Activated CD4-positive, alpha-beta T cell treated with anti-CD3 and anti-CD28 coated beads, Interleukin-2, amount 10 ng/mL, durations not matched to agents 7 days and 5 days (primary cell): Measurements from ENCODE around the gene ZNF322. TPM values are rescaled to one million over a fixed set of nuclear protein-coding genes. Genes with fewer than 3 reads are reported as not detected.

Experiments used
- CTCF ChIA-PET: fragments of 350-600 bp; sonication (Branson Sonifier 250); formaldehyde crosslinking; loops from one replicate; lab custom pipeline; 2021; ENCODE audit warnings: antibody characterized with exemption; lab: Charles Lee
- POLR2A ChIA-PET: fragments of 350-600 bp; sonication (Branson Sonifier 250); formaldehyde crosslinking; loops from one replicate; lab custom pipeline; 2021; ENCODE audit warnings: antibody characterized with exemption; lab: Charles Lee
- DNase-seq: peaks from one replicate; pipeline ENCODE4 v3.0.0-alpha.2; 2020
- H3K27ac Mint-ChIP-seq: one replicate; pipeline ENCODE4 v1.8.0; 2021; ENCODE audit warnings: mild to moderate bottlenecking, moderate library complexity, mixed read lengths
- H3K27me3 Mint-ChIP-seq: one replicate; pipeline ENCODE4 v1.8.0; 2021; ENCODE audit warnings: mixed read lengths
- H3K36me3 Mint-ChIP-seq: one replicate; pipeline ENCODE4 v1.8.0; 2021; ENCODE audit warnings: low read depth, mixed read lengths
- H3K4me1 Mint-ChIP-seq: one replicate; pipeline ENCODE4 v1.8.0; 2021; ENCODE audit warnings: mixed read lengths
- H3K4me3 Mint-ChIP-seq: one replicate; pipeline ENCODE4 v1.8.0; 2021; ENCODE audit warnings: mild to moderate bottlenecking, moderate library complexity, mixed read lengths
- H3K9me3 Mint-ChIP-seq: one replicate; pipeline ENCODE4 v1.8.0; 2021; ENCODE audit warnings: mixed read lengths
- total RNA-seq, 2 experiments: library from RNA; stranded (reverse); gene quantifications; one replicate each; pipeline ENCODE4 v1.2.3, GENCODE V29; 2021

ZNF322 gene
- total RNA-seq, 2 experiments from 2014 or later = 9.0 to 9.1 TPM

- Mint-ChIP-seq H3K4me3 (no peak overlapping the region), H3K9me3 (no peaks in the 10 kb centered on the region), H3K4me1 (peaks cover 10% of the 10 kb centered on the region), H3K36me3 (no peaks in the 10 kb centered on the region), H3K27ac (peak overlapping the region; percentile 64), H3K27me3 (peaks cover 4% of the 10 kb centered on the region)
- DNase-seq = peak; percentile 78
- ChIA-PET CTCF (interaction anchor here (0.6 to 1.2 kb wide), 4 partner anchors 11 to 523 kb away, joined by 3 read pairs; no protein-coding TSS in a partner anchor), POLR2A (interaction anchor here (0.5 kb wide), 1 partner anchor 13 kb away, joined by 6 read pairs; no protein-coding TSS in a partner anchor)
These were observed 51.9 kb downstream of the ZNF322 start for GRCh38 chr6:26607434-26608230.

GRCh38 chr6:26604797-26605196, 54.7 kb downstream of the ZNF322 start:
- Mint-ChIP-seq H3K9me3 (no peaks in the 10 kb centered on the region), H3K27ac (no peak overlapping the region), H3K4me1 (peaks cover 16% of the 10 kb centered on the region), H3K4me3 (no peak overlapping the region), H3K36me3 (peaks cover 4% of the 10 kb centered on the region), H3K27me3 (no peaks in the 10 kb centered on the region)
- CTCF ChIA-PET = interaction anchor here (1.7 kb wide), 1 partner anchor 9 kb away, joined by 4 read pairs; no protein-coding TSS in a partner anchor
- POLR2A ChIA-PET = no interaction called here
- no peak for DNase-seq

GRCh38 chr6:26604026-26604425, 55.5 kb downstream of the ZNF322 start:
- POLR2A ChIA-PET = no interaction called here
- Mint-ChIP-seq H3K27ac (no peak overlapping the region), H3K9me3 (no peaks in the 10 kb centered on the region), H3K27me3 (no peaks in the 10 kb centered on the region), H3K4me1 (peaks cover 23% of the 10 kb centered on the region), H3K36me3 (peaks cover 10% of the 10 kb centered on the region), H3K4me3 (no peak overlapping the region)
- CTCF ChIA-PET = interaction anchor here (1.7 kb wide), 1 partner anchor 8 kb away, joined by 4 read pairs; no protein-coding TSS in a partner anchor
- no peak for DNase-seq

- no peak overlapping the region for H3K4me3 Mint-ChIP-seq
- POLR2A ChIA-PET = no interaction called here
- no peak for DNase-seq
- peaks cover 24% of the 10 kb centered on the region for H3K36me3 Mint-ChIP-seq
- H3K9me3 Mint-ChIP-seq = no peaks in the 10 kb centered on the region
- peaks cover 29% of the 10 kb centered on the region for H3K4me1 Mint-ChIP-seq
- no peaks in the 10 kb centered on the region for H3K27me3 Mint-ChIP-seq
- no peak overlapping the region for H3K27ac Mint-ChIP-seq
- CTCF ChIA-PET = interaction anchor here (0.7 to 1.5 kb wide), 2 partner anchors 30 to 265 kb away, joined by 3 to 7 read pairs; no protein-coding TSS in a partner anchor
These were observed 57.3 kb downstream of the ZNF322 start for GRCh38 chr6:26602262-26602661.

GRCh38 chr6:26600759-26601158, 58.8 kb downstream of the ZNF322 start:
- DNase-seq = no peak
- Mint-ChIP-seq H3K9me3 (no peaks in the 10 kb centered on the region), H3K36me3 (peaks cover 24% of the 10 kb centered on the region), H3K27ac (peak overlapping the region; percentile 63), H3K27me3 (no peaks in the 10 kb centered on the region), H3K4me1 (peaks cover 28% of the 10 kb centered on the region), H3K4me3 (no peak overlapping the region)
- ChIA-PET CTCF (interaction anchor here (0.5 to 1.6 kb wide), 7 partner anchors 9 to 528 kb away, joined by 3 to 8 read pairs (median 3); no protein-coding TSS in a partner anchor), POLR2A (interaction anchor here (1.1 kb wide), 1 partner anchor 24 kb away, joined by 3 read pairs; no protein-coding TSS in a partner anchor)

- no peak overlapping the region for H3K27ac Mint-ChIP-seq
- no peaks in the 10 kb centered on the region for H3K9me3 Mint-ChIP-seq
- peaks cover 24% of the 10 kb centered on the region for H3K36me3 Mint-ChIP-seq
- ChIA-PET POLR2A (no interaction called here), CTCF (interaction anchor here (1.4 to 1.6 kb wide), 2 partner anchors 54 to 258 kb away, joined by 3 to 8 read pairs; no protein-coding TSS in a partner anchor)
- peaks cover 31% of the 10 kb centered on the region for H3K4me1 Mint-ChIP-seq
- H3K27me3 Mint-ChIP-seq = no peaks in the 10 kb centered on the region
- H3K4me3 Mint-ChIP-seq = no peak overlapping the region
- no peak for DNase-seq
These were observed 60.0 kb downstream of the ZNF322 start for GRCh38 chr6:26599591-26599990.

GRCh38 chr6:26599134-26599533, 60.4 kb downstream of the ZNF322 start:
- POLR2A ChIA-PET = no interaction called here
- Mint-ChIP-seq H3K4me3 (no peak overlapping the region), H3K4me1 (peaks cover 34% of the 10 kb centered on the region)

GRCh38 chr6:26598267-26598666, 61.3 kb downstream of the ZNF322 start:
- DNase-seq = no peak
- POLR2A ChIA-PET = no interaction called here
- CTCF ChIA-PET = no interaction called here
- peaks cover 12% of the 10 kb centered on the region for H3K27me3 Mint-ChIP-seq
- H3K9me3 Mint-ChIP-seq = no peaks in the 10 kb centered on the region
- peaks cover 37% of the 10 kb centered on the region for H3K4me1 Mint-ChIP-seq
- H3K27ac Mint-ChIP-seq = peak overlapping the region; percentile 78
- H3K36me3 Mint-ChIP-seq = peaks cover 24% of the 10 kb centered on the region
- no peak overlapping the region for H3K4me3 Mint-ChIP-seq

More at GRCh38 chr6:26599134-26599533, 60.4 kb downstream of the ZNF322 start:
- CTCF ChIA-PET = no interaction called here
- DNase-seq = no peak
- peaks cover 24% of the 10 kb centered on the region for H3K36me3 Mint-ChIP-seq
- no peaks in the 10 kb centered on the region for H3K9me3 Mint-ChIP-seq
- no peak overlapping the region for H3K27ac Mint-ChIP-seq
- peaks cover 4% of the 10 kb centered on the region for H3K27me3 Mint-ChIP-seq

GRCh38 chr6:26597821-26598220, 61.7 kb downstream of the ZNF322 start:
- ChIA-PET POLR2A (no interaction called here), CTCF (interaction anchor here (0.6 kb wide), 1 partner anchor 270 kb away, joined by 3 read pairs; no protein-coding TSS in a partner anchor)
- Mint-ChIP-seq H3K9me3 (no peaks in the 10 kb centered on the region), H3K4me3 (no peak overlapping the region), H3K27ac (peak overlapping the region; percentile 78), H3K27me3 (peaks cover 15% of the 10 kb centered on the region), H3K4me1 (peaks cover 37% of the 10 kb centered on the region), H3K36me3 (peaks cover 24% of the 10 kb centered on the region)
- no peak for DNase-seq

GRCh38 chr6:26597389-26597766, 62.2 kb downstream of the ZNF322 start:
- ChIA-PET CTCF (interaction anchor here (0.6 kb wide), 1 partner anchor 269 kb away, joined by 3 read pairs; no protein-coding TSS in a partner anchor), POLR2A (no interaction called here)
- Mint-ChIP-seq H3K27me3 (peaks cover 19% of the 10 kb centered on the region), H3K36me3 (peaks cover 24% of the 10 kb centered on the region), H3K27ac (no peak overlapping the region), H3K4me1 (peaks cover 37% of the 10 kb centered on the region), H3K4me3 (no peak overlapping the region), H3K9me3 (no peaks in the 10 kb centered on the region)
- DNase-seq = no peak

- no peak within 1 kb of the TSS for H3K4me3 Mint-ChIP-seq
- no peak within 1 kb of the TSS for H3K27ac Mint-ChIP-seq
- H3K27me3 Mint-ChIP-seq = peaks cover 25% of the 10 kb centered on the region
- POLR2A ChIA-PET = no interaction called here
- peaks cover 37% of the 10 kb centered on the region for H3K4me1 Mint-ChIP-seq
- CTCF ChIA-PET = interaction anchor here (0.6 to 4.4 kb wide), 8 partner anchors 11 to 269 kb away, joined by 3 to 42 read pairs (median 12); no protein-coding TSS in a partner anchor
- H3K36me3 Mint-ChIP-seq = peaks cover 24% of the 10 kb centered on the region
- no peaks in the 10 kb centered on the region for H3K9me3 Mint-ChIP-seq
- DNase-seq = peak; percentile 98
These were observed 62.8 kb downstream of the ZNF322 start, which contains the start of gene ABT1 for GRCh38 chr6:26596579-26597388. TSS of gene ABT1 (plus strand) at chr6:26596953. CDS start at chr6:26596983, 30 bp downstream.

- Mint-ChIP-seq H3K36me3 (peaks cover 24% of the 10 kb centered on the region), H3K4me1 (peaks cover 36% of the 10 kb centered on the region), H3K27me3 (peaks cover 34% of the 10 kb centered on the region), H3K9me3 (no peaks in the 10 kb centered on the region), H3K27ac (no peak overlapping the region), H3K4me3 (no peak overlapping the region)
- peak; percentile 89 for DNase-seq
- CTCF ChIA-PET = interaction anchor here (0.6 to 4.4 kb wide), 39 partner anchors 9 to 1609 kb away, joined by 3 to 42 read pairs (median 4); a partner anchor contains a TSS
- POLR2A ChIA-PET = interaction anchor here (1.0 kb wide), 1 partner anchor 254 kb away, joined by 3 read pairs; no protein-coding TSS in a partner anchor
These were observed 63.8 kb downstream of the ZNF322 start for GRCh38 chr6:26595669-26596269.
